A673 (cell line): ENCODE data around the gene CATSPERE.

Source experiments
- CTCF ChIP-seq: fragments of 300-800, 200-600 bp; sonication (generic); conservative IDR thresholded peaks from 2 replicates; pipeline ENCODE4 v1.5.1; 2017; ENCODE audit warnings: low read depth, mild to moderate bottlenecking, antibody characterized with exemption, low read length, moderate library complexity, mixed read lengths
- EZH2 ChIP-seq: fragments of 200-600 bp; sonication (generic); IDR thresholded peaks from 2 replicates; pipeline ENCODE4 v1.6.1; 2017; ENCODE audit warnings: borderline replicate concordance, low read depth, mild to moderate bottlenecking, mixed read lengths, antibody characterized with exemption, low read length; ENCODE audit not compliant: poor library complexity, severe bottlenecking

- TF ChIP-seq CTCF (no peak), EZH2 (no peak)
These were observed 84.4 kb downstream of the CATSPERE start for GRCh38 chr1:244545511-244545910.
